ENCODE results near the gene SARDH. TPM values are rescaled to one million over a fixed set of nuclear protein-coding genes. Genes with fewer than 3 reads are reported as not detected.

The SARDH gene
- total RNA-seq, 2 experiments from 2014 or later: 17.7 to 18.5 TPM

GRCh38 chr9:133685653-133686609, 52.2 kb downstream of the SARDH start:
- Histone ChIP-seq H3K4me3 (ENCODE audit: low read length) (no peak overlapping the region), H3K36me3 (ENCODE audit: insufficient read depth, low read length) (peaks cover 10% of the 10 kb centered on the region), H3K4me1 (ENCODE audit: insufficient read depth, low read length) (peaks cover 50% of the 10 kb centered on the region), H3K27me3 (ENCODE audit: control insufficient read depth in 1 of 2, insufficient read depth in 2 of 2, low read length in 2 of 2) (no peaks in the 10 kb centered on the region), H3K27ac (ENCODE audit: low read depth in 1 of 2, low read length in 2 of 2) (peak overlapping the region in 1 of 2 donors; percentile 96), H3K9me3 (ENCODE audit: control insufficient read depth in 1 of 2, insufficient read depth in 1 of 2, low read length in 2 of 2) (no peaks in the 10 kb centered on the region)
- H3K27me3 Mint-ChIP-seq: no peaks in the 10 kb centered on the region
- peak overlapping the region; percentile 98 for H3K27ac Mint-ChIP-seq
- no peak overlapping the region for H3K4me3 Mint-ChIP-seq
- intact Hi-C loops (cut with DNase I, micrococcal nuclease): no loop called here
- CTCF ChIA-PET: no interaction called here
- peaks cover 36% of the 10 kb centered on the region for H3K4me1 Mint-ChIP-seq (ENCODE audit: low read depth)
- DNase-seq (no peak), ATAC-seq (ENCODE audit: poor library complexity) (no peak)
- no peaks in the 10 kb centered on the region for H3K9me3 Mint-ChIP-seq
- H3K36me3 Mint-ChIP-seq (ENCODE audit: low read depth): peaks cover 35% of the 10 kb centered on the region
- TF ChIP-seq, protein P1, sequence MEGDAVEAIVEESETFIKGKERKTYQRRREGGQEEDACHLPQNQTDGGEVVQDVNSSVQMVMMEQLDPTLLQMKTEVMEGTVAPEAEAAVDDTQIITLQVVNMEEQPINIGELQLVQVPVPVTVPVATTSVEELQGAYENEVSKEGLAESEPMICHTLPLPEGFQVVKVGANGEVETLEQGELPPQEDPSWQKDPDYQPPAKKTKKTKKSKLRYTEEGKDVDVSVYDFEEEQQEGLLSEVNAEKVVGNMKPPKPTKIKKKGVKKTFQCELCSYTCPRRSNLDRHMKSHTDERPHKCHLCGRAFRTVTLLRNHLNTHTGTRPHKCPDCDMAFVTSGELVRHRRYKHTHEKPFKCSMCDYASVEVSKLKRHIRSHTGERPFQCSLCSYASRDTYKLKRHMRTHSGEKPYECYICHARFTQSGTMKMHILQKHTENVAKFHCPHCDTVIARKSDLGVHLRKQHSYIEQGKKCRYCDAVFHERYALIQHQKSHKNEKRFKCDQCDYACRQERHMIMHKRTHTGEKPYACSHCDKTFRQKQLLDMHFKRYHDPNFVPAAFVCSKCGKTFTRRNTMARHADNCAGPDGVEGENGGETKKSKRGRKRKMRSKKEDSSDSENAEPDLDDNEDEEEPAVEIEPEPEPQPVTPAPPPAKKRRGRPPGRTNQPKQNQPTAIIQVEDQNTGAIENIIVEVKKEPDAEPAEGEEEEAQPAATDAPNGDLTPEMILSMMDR (IDR thresholded peaks at IDR 0.05): no peak
- POLR2A ChIA-PET: interaction anchor here (4.3 kb wide), 1 partner anchor 16 kb away, joined by 104 read pairs; no protein-coding TSS in a partner anchor

GRCh38 chr9:133684936-133685361, 53.2 kb downstream of the SARDH start:
- H3K4me1 ChIP-seq (ENCODE audit: insufficient read depth, low read length): peaks cover 51% of the 10 kb centered on the region
- TF ChIP-seq, protein P1 (IDR thresholded peaks at IDR 0.05): no peak
- ChIA-PET POLR2A (interaction anchor here (0.8 to 4.3 kb wide), 3 partner anchors 11 to 24 kb away, joined by 3 to 104 read pairs (median 12); no protein-coding TSS in a partner anchor), CTCF (interaction anchor here (2.6 kb wide), 1 partner anchor 17 kb away, joined by 20 read pairs; no protein-coding TSS in a partner anchor)
- no peaks in the 10 kb centered on the region for H3K27me3 ChIP-seq (ENCODE audit: control insufficient read depth in 1 of 2, insufficient read depth in 2 of 2, low read length in 2 of 2)
- no peak for ATAC-seq (ENCODE audit: poor library complexity)
- intact Hi-C loops (cut with DNase I, micrococcal nuclease): no loop called here
- no peaks in the 10 kb centered on the region for H3K27me3 Mint-ChIP-seq
- H3K4me3 Mint-ChIP-seq: no peak overlapping the region
- no peak for DNase-seq
- peaks cover 36% of the 10 kb centered on the region for H3K4me1 Mint-ChIP-seq (ENCODE audit: low read depth)
- H3K36me3 Mint-ChIP-seq (ENCODE audit: low read depth): peaks cover 33% of the 10 kb centered on the region
- peaks cover 7% of the 10 kb centered on the region for H3K36me3 ChIP-seq (ENCODE audit: insufficient read depth, low read length)
- H3K4me3 ChIP-seq (ENCODE audit: low read length): no peak overlapping the region
- H3K9me3 ChIP-seq (ENCODE audit: control insufficient read depth in 1 of 2, insufficient read depth in 1 of 2, low read length in 2 of 2): no peaks in the 10 kb centered on the region
- peak overlapping the region; percentile 90 to 96 for H3K27ac ChIP-seq (ENCODE audit: low read depth in 1 of 2, low read length in 2 of 2)
- H3K9me3 Mint-ChIP-seq: no peaks in the 10 kb centered on the region
- H3K27ac Mint-ChIP-seq: peak overlapping the region; percentile 98

GRCh38 chr9:133684121-133684935, 53.8 kb downstream of the SARDH start:
- ATAC-seq (ENCODE audit: poor library complexity): peak; percentile 28
- peak overlapping the region; percentile 84 for H3K4me3 Mint-ChIP-seq
- no peaks in the 10 kb centered on the region for H3K27me3 Mint-ChIP-seq
- TF ChIP-seq, protein P1 (IDR thresholded peaks at IDR 0.05): no peak
- ChIA-PET CTCF (interaction anchor here (0.9 to 2.6 kb wide), 3 partner anchors 18 to 58 kb away, joined by 4 to 20 read pairs (median 4); no protein-coding TSS in a partner anchor), POLR2A (interaction anchor here (0.8 to 4.3 kb wide), 12 partner anchors 8 to 381 kb away, joined by 3 to 104 read pairs (median 4); partner anchors contain the start of gene SARDH)
- H3K9me3 ChIP-seq (ENCODE audit: control insufficient read depth in 1 of 2, insufficient read depth in 1 of 2, low read length in 2 of 2): no peaks in the 10 kb centered on the region
- intact Hi-C loops (cut with DNase I, micrococcal nuclease): no loop called here
- H3K36me3 ChIP-seq (ENCODE audit: insufficient read depth, low read length): peaks cover 8% of the 10 kb centered on the region
- peaks cover 36% of the 10 kb centered on the region for H3K4me1 Mint-ChIP-seq (ENCODE audit: low read depth)
- peak in 4 of 14 experiments; percentile 29 to 57 (median 46) for DNase-seq
- H3K4me3 ChIP-seq (ENCODE audit: low read length): peak overlapping the region; percentile 31
- no peaks in the 10 kb centered on the region for H3K9me3 Mint-ChIP-seq
- peak overlapping the region; percentile 98 for H3K27ac Mint-ChIP-seq
- H3K36me3 Mint-ChIP-seq (ENCODE audit: low read depth): peaks cover 27% of the 10 kb centered on the region
- peaks cover 51% of the 10 kb centered on the region for H3K4me1 ChIP-seq (ENCODE audit: insufficient read depth, low read length)
- peak overlapping the region; percentile 90 to 96 for H3K27ac ChIP-seq (ENCODE audit: low read depth in 1 of 2, low read length in 2 of 2)
- H3K27me3 ChIP-seq (ENCODE audit: control insufficient read depth in 1 of 2, insufficient read depth in 2 of 2, low read length in 2 of 2): no peaks in the 10 kb centered on the region

All from CD4-positive, alpha-beta T cell (primary cell).